HepG2 (cell line): ENCODE results near the gene ZNF786. TPM values are rescaled to one million over a fixed set of nuclear protein-coding genes. Genes with fewer than 3 reads are reported as not detected.

Source experiments
- ARID4A ChIP-seq: sonication (generic); formaldehyde crosslinking; IDR thresholded peaks from 2 replicates; pipeline ENCODE4 v1.5.0; 2020; ENCODE audit warnings: mild to moderate bottlenecking, missing genetic modification reagents, borderline replicate concordance
- CSRNP1 ChIP-seq: sonication (generic); formaldehyde crosslinking; IDR thresholded peaks from 2 replicates; pipeline ENCODE4 v1.8.1; 2023; ENCODE audit warnings: mild to moderate bottlenecking, missing genetic modification reagents
- ELF3 ChIP-seq: IDR thresholded peaks from 2 replicates; pipeline ENCODE4 v1.6.1; 2016; ENCODE audit warnings: missing genetic modification reagents, missing compliant biosample characterization
- ERF ChIP-seq: IDR thresholded peaks from 2 replicates; pipeline ENCODE4 v1.6.1; 2018; ENCODE audit warnings: missing biosample characterization, missing genetic modification reagents
- JDP2 ChIP-seq: sonication (generic); formaldehyde crosslinking; IDR thresholded peaks from 2 replicates; pipeline ENCODE4 v1.8.1; 2022; ENCODE audit warnings: missing genetic modification reagents, borderline replicate concordance
- NCOA5 ChIP-seq: sonication (generic); formaldehyde crosslinking; IDR thresholded peaks from 2 replicates; pipeline ENCODE4 v1.4.0; 2020; ENCODE audit warnings: missing genetic modification reagents
- SRSF1 ChIP-seq: fragments of 200-400 bp; formaldehyde crosslinking; optimal IDR thresholded peaks from 2 replicates; pipeline ENCODE3; 2017; ENCODE audit warnings: mild to moderate bottlenecking, low read depth, low read length, moderate library complexity
- TFDP2 ChIP-seq: sonication (generic); formaldehyde crosslinking; IDR thresholded peaks from 2 replicates; pipeline ENCODE4 v1.4.0; 2020; ENCODE audit warnings: missing genetic modification reagents
- ZNF10 ChIP-seq: sonication (generic); formaldehyde crosslinking; IDR thresholded peaks from 2 replicates; pipeline ENCODE4 v1.4.0; 2020; ENCODE audit warnings: mild to moderate bottlenecking, low read depth, missing genetic modification reagents, borderline replicate concordance
- ZNF17 ChIP-seq: sonication (generic); formaldehyde crosslinking; IDR thresholded peaks from 2 replicates; pipeline ENCODE4 v1.5.0; 2020; ENCODE audit warnings: mild to moderate bottlenecking, missing genetic modification reagents
- ZNF407 ChIP-seq: sonication (generic); formaldehyde crosslinking; IDR thresholded peaks from one replicate; pipeline ENCODE4 v1.5.1; 2020; ENCODE audit warnings: mild to moderate bottlenecking, missing genetic modification reagents; ENCODE audit errors: not compliant biosample characterization
- ZNF547 ChIP-seq: sonication (generic); formaldehyde crosslinking; IDR thresholded peaks from 2 replicates; pipeline ENCODE4 v1.5.1; 2020; ENCODE audit warnings: mild to moderate bottlenecking, missing genetic modification reagents
- ZNF883 ChIP-seq: sonication (generic); formaldehyde crosslinking; IDR thresholded peaks from 2 replicates; pipeline ENCODE4 v1.5.1; 2020; ENCODE audit warnings: mild to moderate bottlenecking, missing genetic modification reagents; ENCODE audit errors: not compliant biosample characterization
- polyA plus RNA-seq, 8 experiments: library from polyadenylated mRNA; depleted of rRNA in 3 of 8; stranded (reverse) in 7 of 8; unstranded in 1 of 8; fragments of >200 nt; fragmentation: Illumina TruSeq in 4 of 8; extraction: Trizol in 4 of 8; gene quantifications; 2 replicates each; pipeline versions ENCODE4 v1.2.1 to v1.2.3, GENCODE V29; 2011 to 2016; ENCODE audit warnings: low read depth in 4 of 8, missing spikeins in 1 of 8, mixed read lengths in 1 of 8; ENCODE audit not compliant: insufficient read depth in 1 of 8
- total RNA-seq, 5 experiments: library from RNA; depleted of rRNA; stranded (reverse); fragments of >200 nt; fragmentation: Illumina TruSeq; extraction: Trizol; gene quantifications; 2 replicates each; pipeline ENCODE4 v1.2.3, GENCODE V29; 2016; ENCODE audit warnings: low read depth in 1 of 5

Gene ZNF786
- total and polyA plus RNA-seq, 2 of the 13 experiments (the other 11 are each of a cell fraction or from before 2014, with no cell fraction given) = 2.0 to 4.0 TPM

GRCh38 chr7:149126662-149127266 lies 36.2 kb upstream of the ZNF786 start (continued):
- TF ChIP-seq ARID4A (peak; percentile 8; the same call in 1 of the 2 replicates), ELF3 (CRISPR knock-in tag) (no peak), NCOA5 (no peak), ZNF883 (CRISPR knock-in tag) (peak; percentile 6), ZNF407 (CRISPR knock-in tag) (no peak), SRSF1 (peak; percentile 5), ZNF17 (CRISPR knock-in tag) (no peak), ERF (CRISPR knock-in tag) (no peak), TFDP2 (0 out of 2 replicates have a peak, but pooled peaks have one; percentile 9), ZNF10 (no peak), ZNF547 (no peak), JDP2 (0 out of 2 replicates have a peak, but pooled peaks have one; percentile 10), CSRNP1 (CRISPR knock-in tag) (no peak)
